GM18907 (cell line): ENCODE measurements around the gene PBXIP1.

Experiments
- ATAC-seq: cut with Tn5 transposase; IDR thresholded peaks from one replicate; pipeline ENCODE4 v1.9.1; 2021; ENCODE audit warnings: mild to moderate bottlenecking, moderate library complexity; ENCODE audit not compliant: unreplicated experiment

Gene PBXIP1

GRCh38 chr1:154974102-154974807 lies 18.4 kb upstream of the PBXIP1 start, which contains the start of gene CKS1B:
CKS1B (plus strand) TSS chr1:154974681; CDS start chr1:154974746, 65 bp downstream.
- peak; percentile 79 for ATAC-seq

DNA sequence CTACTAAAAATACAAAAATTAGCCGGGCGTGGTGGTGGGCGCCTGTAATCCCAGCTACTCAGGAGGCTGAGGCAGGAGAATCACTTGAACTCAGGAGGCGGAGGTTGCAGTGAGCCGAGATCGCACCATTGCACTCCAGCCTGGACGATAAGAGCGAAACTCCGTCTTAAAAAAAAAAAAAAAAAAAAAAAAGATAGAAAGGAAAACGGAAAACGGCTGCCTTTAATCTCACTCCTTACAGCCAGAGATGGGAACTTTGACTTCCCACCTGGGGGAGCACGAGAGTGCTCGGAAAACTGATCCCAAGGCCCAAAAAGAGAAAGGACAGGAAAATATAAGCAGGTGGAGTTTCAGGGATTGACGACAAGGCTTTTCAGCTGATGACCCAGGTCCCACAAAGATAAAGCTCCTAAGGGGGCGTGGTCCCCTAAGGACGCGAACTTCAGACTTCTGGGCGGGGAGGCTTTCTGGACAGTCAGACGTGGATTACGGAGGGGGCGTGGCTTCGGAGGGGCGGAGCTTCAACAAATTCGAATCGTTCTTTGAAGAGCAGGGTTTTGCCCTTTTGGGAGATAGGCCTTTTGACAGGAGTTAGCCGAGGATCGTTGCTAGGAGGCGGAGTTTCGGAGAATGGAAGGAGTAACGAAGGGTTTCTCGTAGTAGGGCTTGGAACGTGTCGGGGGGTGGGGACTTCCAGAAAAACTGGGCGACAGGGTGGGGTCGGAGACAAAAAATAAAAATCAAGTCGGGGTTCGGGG lies 17.6 kb upstream of the PBXIP1 start:
- peak; percentile 32 for ATAC-seq

DNA sequence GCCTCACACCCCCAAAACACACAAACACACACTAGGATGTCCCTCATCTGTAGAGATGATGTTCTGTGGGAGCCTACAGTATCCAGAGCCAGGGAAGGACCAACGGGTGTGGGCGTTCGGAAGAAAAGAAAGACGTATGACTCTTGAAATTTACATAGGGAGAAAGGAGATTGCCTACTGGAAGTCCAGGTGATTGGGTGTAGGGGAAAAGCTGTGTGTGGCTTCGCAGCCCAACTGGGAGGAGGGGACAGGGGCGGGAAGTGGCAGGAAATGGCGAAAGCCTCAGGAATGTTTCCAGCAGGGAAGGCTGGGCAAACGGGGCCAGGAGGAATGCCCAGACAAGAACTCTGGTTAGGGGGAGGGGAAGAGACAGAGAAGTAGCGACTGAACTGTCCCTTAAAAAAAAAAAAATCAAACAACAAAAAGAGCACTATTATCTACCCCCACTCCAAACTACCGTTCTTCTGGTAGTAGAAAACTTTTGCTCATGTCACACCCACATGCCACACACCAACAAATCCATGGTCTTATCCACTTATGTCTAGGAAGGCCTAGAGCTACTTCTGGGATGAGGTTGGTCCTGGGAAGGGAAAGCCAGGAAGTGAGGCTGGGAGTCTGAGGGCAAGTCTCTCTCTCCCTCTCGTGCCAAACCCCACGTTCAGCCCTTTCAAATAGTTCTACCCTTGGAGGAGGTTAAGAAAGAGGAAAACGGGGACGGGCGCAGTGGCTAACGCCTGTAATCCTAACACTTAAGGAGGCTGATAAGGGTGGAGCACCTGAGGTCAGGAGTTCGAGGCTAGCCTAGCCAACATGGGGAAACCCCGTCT lies 16.8 kb upstream of the PBXIP1 start:
- ATAC-seq, result no peak

GRCh38 chr1:154972213-154972516 lies 16.3 kb upstream of the PBXIP1 start:
- no peak for ATAC-seq

DNA sequence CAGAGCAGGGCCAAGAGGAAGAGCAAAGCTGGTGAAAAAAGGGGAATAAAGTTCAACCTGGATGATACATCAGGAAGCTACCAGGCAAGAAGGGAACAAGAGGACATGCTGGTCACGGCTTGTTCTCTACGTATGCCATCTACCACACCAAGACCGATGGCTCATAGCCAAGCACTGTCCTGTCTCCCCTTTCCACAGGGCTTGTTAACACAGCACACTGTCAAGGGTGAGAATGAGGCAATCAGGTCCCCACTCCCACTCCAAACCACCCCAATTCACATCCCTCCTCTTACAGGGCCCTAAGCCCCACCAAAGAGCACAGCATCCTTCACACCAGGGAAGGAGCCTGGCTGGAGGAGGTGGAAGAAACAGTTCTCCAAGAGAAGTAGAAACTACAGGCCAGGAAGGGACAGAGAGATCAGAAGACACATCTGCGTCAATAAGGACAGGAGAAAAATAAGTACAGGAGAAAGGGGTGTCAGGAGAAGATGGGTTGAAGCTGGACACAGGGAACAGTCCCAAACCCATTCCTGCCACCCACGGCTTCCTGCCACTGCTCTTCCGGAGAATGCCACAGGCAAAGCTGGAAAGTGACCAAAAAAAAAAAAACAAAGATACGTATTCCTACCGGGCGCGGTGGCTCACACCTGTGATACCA lies 15.6 kb upstream of the PBXIP1 start:
- no peak for ATAC-seq

GRCh38 chr1:154970631-154971340 lies 14.9 kb upstream of the PBXIP1 start, which contains the start of gene SHC1:
SHC1 (minus strand) TSS chr1:154970747; CDS start chr1:154970526, 221 bp downstream.
- no peak for ATAC-seq

DNA sequence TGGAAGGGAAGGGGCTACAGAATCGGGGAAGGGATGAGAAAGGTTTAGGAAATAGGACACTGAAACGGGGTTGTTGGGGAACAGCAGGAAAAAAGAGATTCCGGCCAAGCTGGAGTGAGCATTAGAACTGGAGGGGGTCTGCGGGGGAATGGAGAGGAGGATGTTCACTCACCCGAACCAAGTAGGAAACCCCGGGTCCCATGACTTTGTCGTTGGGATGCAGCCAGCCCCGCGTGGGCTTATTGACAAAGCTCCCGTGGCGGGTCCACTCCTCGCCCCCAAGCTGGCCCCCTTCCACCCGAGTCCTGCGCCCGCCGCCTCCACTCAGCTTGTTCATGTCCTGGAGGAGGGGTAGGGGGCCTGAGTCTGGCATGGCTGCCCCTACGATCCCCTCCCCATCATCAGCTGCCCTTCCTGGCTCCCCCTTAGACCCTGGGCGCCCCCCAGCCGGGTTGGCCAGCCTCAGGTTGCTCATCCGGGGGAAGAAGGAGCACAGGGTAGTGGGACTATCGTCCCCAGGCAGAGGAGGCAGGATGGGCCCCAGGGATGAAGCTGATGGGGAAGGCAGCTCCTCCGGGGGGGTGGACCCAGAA lies 14.1 kb upstream of the PBXIP1 start:
- ATAC-seq, result no peak

GRCh38 chr1:154969246-154969645 lies 13.3 kb upstream of the PBXIP1 start:
- ATAC-seq, result no peak

DNA sequence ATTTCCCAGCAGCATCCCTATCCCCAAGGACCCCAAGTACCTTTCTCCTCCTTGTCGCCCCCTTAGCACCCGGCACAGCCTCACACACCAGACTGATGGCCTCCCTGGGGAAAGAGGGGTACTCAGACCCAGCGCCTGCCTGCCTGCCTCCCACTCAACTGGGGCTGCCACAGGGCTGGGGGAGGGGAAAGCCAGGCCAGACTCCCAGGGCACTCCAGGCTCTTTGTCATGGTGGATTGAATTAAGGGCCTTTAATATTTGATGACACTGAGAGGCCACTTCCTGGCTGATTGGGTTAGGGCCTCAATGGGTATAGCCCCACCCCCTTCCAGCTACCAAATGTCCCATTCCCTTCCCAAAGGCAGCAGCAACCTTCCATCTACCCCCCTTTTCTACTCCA lies 12.8 kb upstream of the PBXIP1 start:
- no peak for ATAC-seq

- no peak for ATAC-seq
Observed at GRCh38 chr1:154967331-154967950, 11.5 kb upstream of the PBXIP1 start.

DNA sequence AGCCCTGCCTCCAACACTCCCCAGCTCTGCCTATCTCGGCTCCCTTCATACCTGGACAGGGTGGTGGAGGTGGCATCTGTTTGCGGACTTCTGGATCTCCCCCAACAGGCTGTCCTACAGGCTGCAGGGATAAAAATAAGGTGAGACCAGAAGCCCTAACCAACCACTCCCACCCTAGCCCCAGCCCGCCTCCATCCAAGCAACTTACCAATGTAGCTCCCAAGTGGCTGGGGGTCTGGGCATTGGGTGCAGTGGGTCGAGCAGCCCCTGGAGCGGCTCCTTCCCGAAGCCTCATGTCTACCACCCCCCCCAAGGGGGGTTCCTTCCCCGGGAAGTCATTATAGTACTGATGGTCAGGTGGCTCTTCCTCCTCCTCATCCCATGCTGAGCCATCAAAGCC lies 10.2 kb upstream of the PBXIP1 start:
- ATAC-seq, result no peak

DNA sequence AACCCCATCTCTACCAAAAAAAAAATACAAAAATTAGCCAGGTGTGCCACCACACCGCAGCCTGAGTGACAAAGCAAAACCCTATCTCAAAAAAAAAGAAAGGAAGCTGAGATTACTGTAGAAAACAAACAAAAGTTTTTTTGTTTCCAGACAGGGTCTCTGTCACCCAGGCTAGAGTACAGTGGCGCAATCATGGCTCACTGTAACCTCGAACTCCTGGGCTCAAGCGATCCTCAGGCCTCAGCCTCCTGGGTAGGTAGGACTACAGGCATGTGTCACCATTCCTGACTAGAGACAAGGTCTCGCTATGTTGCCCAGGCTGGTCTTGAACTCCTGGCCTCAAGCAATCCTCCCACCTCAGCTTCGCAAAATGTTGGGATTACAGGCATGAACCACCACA lies 8.5 kb upstream of the PBXIP1 start:
- ATAC-seq, result no peak

GRCh38 chr1:154963643-154964042 lies 7.7 kb upstream of the PBXIP1 start:
- ATAC-seq, result no peak

GRCh38 chr1:154962795-154963330 lies 7.0 kb upstream of the PBXIP1 start:
- ATAC-seq, result no peak

DNA sequence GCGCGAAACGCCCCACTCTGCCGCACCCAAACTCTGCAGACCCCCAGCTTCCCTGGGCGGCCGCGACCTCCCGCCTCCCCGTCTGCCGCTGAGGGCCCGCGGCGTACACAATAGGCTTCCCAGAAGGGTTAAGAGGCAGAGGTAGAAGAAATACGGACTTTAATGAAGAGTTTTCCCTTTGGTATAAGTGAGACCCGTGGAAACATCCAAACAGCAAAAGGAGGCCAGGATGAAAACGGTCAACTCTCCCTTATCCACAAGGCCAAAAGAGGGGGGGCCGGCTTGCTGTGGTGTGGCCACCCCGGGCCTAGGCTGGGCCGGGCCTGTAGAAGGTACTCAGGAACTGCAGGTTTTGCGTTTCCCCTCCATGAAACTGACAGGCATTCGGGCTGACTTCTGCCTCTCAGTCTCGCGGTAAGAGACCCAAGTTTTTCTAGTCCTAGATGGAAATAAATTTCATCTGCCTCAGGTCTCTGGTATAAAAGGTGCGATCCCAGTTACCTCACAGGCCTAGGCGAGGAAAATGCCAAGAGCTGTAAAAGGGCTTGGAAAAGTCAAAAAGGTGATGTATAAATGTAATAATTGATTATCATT lies 6.4 kb upstream of the PBXIP1 start:
- peak; percentile 4 for ATAC-seq

GRCh38 chr1:154961207-154962155 lies 5.6 kb upstream of the PBXIP1 start, which contains the start of gene PYGO2:
PYGO2 (minus strand) TSS chr1:154961782; CDS start chr1:154961576, 206 bp downstream.
- ATAC-seq, result peak; percentile 77

DNA sequence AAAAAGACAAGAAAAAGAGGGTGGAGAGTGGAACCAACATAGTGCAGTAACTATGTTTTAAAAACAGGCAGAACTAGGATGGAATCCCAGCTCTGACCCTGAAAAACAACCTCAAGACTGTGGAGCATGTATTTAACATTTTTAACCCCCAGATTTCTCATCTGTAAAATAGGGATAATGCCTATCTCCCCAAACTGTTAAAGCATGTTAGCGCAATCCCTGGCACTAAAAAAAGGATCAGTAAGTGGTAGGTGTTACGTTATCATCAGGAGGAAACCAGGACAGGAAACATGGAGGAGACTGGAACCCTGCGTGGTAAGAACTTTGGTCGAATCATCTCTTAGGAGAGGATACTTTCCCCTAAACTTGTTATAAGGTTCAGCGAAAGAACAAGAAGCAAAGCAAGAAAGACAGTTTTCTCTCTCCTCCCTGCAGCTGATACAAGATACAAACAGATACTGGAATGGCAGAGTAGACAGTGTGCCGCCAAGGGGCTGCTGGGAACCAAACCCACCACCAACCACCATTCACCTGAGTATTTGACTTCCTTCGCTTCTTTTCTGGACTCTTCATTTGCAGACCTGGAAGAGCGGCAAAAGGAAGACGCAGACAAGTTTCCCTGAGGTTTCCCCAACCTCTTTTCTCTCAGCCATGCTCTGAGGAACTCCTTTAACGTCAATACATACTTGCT lies 4.7 kb upstream of the PBXIP1 start:
- no peak for ATAC-seq
